ENCODE data around the gene ULK1.
"Not testable (repeated sequence)": the region's sequence is repeated elsewhere in the genome, so short reads cannot be mapped to it uniquely, and the experiment has no call there.

The ULK1 gene

GRCh38 chr12:131862084-131862441, 32.4 kb upstream of the ULK1 start:
- no peak for DNase-seq

DNA sequence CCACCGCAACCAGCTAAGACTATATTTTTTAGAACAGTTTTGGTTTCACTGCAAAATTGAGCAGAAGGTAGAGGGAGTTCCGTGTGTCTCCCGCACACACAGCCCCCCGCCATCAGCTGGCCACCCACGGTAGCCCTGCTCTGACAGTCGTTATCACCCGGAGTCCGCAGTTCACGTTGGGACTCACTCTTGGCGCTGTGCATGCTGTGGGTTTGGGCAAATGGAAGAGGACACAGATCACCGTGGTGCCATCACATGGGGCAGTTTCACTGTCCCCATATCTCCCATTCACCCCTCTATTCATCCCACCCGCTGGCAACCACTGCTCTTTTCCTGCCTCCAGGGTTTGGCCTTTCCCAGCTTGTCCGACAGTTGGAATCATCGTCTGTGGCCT, 31.8 kb upstream of the ULK1 start:
- DNase-seq, result no peak

GRCh38 chr12:131862994-131863710, 31.3 kb upstream of the ULK1 start:
- DNase-seq, result no peak

DNA sequence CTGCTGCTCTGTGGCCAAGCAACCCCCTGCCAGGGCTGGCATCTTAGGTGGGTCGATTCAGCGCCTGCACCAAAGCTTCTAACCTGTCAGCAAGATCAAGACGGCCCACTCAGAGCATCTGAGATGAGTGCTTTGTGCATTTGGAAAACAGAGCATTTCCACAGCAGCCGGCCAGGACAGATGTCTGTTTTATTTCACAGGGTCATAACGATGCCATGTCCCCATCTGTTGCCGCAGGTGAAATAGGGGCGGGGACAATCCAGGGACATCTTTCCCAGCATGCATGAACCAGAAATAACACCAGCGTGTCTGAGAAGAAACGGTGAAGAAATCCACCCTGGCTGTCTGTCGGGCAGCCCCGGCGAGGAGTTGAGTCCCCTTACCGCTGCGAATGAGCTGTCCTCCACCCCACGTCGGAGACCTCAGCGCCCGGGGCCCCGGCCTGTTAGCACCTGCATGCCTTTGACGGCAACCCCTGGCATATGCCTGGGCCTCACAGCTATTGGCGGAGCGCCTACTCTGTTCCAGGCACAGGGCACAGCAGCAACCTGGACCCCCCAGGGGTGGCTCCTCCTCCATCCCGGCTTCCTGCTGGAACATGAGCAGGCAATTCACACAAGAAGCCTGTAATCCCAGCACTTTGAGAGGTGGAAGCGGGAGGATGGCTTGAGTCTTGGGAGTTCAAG, 30.6 kb upstream of the ULK1 start:
- no peak for DNase-seq

- no peak for DNase-seq
These were observed 30.0 kb upstream of the ULK1 start for GRCh38 chr12:131864469-131864868.

- no peak for DNase-seq
These were observed 29.1 kb upstream of the ULK1 start for GRCh38 chr12:131865180-131865875.

DNA sequence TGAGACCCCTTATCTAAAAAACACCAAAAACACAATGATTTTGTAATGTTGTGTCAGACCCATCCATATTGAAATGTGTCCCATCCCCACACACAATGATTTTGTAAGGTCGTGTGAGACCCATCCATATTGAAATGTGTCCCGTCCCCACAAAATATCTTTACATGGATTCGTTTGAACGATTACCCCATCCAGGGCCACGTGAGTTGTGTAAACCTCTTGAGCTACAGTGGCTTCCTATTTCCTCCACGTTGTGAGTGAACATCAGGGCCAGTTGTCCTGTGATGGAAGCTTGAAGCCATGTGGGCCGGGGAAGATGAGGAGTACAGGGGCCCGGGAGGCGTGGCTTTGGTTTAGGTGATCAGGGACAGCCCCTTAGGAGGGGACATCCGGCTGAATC, 27.0 kb upstream of the ULK1 start:
- DNase-seq, result no peak

- no peak for DNase-seq
These were observed 26.3 kb upstream of the ULK1 start for GRCh38 chr12:131867891-131868675.

- no peak for DNase-seq
These were observed 24.5 kb upstream of the ULK1 start for GRCh38 chr12:131869871-131870418.

DNA sequence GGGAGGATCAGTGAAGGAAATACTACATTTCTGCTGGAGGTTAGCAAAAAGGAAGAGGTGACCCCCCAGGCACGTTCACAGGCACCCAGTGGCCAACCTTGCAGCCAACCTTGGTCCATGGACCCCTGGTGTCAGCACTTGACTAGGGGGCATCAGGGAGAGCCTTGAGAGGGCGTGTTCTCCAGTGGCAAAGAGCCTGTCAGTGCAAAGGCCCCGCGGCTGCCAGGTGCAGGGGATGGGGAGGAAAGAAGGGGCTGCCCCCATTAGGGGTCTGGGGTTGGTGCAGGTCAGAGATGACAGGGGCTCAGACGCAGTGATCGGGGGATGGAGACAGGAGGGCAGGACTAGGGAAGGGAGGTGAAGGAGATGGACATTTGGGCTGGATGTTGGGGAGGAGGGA, 22.7 kb upstream of the ULK1 start:
- DNase-seq, result no peak

DNA sequence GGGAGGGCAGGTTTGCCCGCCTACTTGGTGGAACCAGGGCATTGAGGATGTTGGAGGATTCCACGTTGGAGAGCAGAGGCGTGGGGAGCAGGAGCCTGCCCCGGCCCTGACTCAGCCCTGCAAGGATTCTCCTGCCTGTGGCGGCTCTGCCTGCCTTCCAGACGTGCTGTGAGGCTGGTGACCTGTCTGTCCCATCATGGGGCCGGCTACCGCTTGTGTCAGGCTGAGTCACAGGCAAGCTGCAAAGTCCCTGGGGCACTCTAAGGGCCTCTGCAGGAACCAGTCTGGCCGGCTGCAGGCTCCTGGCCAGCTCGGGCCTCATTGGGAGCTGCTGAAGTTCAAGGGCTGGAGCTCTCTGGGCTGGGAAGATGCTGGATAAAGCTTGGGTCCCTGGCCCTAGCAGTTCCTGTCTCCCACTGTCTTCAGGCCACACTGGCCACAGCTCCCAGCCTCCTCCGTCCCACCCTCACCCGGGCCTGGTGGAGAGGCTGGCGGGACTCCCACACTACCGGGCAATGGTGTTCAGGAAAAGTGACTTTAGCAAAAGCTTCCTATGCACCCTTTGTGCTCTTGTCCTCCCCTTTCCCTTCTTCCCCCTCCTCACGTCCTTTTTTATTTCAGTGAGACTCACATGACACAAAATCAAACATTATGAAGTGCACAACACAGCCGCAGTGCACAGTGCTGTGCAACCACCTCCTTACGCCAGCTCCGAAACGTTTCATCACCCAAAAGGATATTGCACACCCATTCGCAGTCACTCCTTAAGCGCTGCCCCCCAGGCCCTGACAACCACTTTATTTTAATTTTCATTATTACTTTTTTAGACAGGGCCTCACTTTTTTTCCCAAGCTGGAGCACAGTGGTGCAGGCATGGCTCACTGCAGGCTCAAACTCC, 22.0 kb upstream of the ULK1 start:
- DNase-seq, result no peak

DNA sequence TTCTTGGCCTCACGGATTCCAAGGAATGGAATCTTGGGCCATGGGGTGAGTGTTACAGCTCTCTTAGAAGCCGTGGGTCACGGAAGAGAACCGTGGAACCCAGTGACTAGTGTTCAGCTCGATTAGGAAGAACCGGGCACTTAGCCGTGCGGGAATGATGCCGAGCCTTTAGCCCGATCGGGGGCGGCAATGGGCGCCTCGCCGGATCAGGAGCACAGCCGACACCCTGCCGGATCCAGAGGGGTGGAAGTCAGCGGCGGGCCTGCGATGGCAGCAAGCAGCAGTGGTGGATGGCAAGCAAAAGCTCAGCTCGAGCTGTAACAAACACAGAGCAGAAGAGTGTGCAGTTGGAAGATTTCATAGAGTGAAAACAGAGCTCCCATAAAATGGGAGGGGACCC, 21.1 kb upstream of the ULK1 start:
- no peak for DNase-seq

DNA sequence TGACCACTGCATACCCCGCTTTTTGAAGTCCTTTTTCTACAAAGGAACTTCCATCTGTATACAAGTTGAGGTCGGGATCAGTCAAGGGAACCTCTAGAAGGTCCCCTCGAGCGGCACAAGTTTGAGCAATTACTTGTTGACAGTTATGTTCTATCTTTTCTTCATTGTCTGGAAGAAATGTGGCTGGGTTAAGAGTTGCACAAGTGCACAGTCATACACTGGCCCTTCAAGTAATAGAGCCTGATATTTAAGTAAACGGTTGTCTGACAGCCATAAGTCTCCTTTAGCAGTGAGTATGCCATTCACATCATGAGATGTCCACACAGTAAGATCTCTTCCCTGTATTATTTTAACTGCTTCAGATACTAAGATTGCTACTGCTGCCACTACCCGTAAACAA, 19.4 kb upstream of the ULK1 start:
- DNase-seq, result not testable (repeated sequence)

DNA sequence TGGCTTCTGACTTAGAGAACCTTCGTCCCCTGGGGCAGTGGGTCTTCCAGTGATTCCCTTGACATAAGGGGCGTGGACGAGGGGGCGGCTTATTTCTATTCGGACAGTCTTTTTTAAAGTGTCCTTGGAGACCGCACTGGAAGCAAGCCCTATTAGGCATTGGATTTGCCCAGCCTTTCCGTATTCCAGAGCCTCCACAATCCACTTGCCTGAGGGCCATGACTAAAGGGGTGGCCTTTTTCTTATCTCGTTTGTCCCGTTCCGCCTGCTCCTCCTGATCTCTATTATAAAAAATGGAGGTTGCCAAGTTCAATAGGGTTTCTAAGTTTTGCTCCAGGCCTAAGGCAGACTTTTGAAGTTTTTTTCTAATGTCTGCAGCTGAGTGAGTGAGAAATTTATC, 17.2 kb upstream of the ULK1 start:
- DNase-seq, result not testable (repeated sequence)

GRCh38 chr12:131878436-131878835, 16.0 kb upstream of the ULK1 start:
- not testable (repeated sequence) for DNase-seq

GRCh38 chr12:131882804-131883520, 11.5 kb upstream of the ULK1 start:
- DNase-seq, result no peak

GRCh38 chr12:131883521-131883900, 10.9 kb upstream of the ULK1 start:
- no peak for DNase-seq

DNA sequence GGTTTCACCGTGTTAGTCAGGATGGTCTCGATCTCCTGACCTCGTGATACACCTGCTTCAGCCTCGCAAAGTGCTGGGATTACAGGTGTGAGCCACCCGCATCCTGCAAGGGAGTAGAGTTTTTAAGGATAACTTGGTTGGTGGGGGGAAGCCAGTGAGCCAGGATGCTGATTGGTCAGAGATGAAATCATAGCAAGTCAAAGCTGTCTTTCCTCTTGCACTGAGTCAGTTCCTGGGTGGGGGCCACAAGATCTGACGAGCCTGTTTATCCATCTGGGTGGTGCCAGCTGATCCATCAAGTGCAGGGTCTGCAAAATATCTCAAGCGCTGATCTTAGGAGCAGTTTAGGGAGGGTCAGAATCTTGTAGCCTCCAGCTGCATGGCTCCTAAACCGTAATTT, 9.3 kb upstream of the ULK1 start:
- DNase-seq, result not testable (repeated sequence)

DNA sequence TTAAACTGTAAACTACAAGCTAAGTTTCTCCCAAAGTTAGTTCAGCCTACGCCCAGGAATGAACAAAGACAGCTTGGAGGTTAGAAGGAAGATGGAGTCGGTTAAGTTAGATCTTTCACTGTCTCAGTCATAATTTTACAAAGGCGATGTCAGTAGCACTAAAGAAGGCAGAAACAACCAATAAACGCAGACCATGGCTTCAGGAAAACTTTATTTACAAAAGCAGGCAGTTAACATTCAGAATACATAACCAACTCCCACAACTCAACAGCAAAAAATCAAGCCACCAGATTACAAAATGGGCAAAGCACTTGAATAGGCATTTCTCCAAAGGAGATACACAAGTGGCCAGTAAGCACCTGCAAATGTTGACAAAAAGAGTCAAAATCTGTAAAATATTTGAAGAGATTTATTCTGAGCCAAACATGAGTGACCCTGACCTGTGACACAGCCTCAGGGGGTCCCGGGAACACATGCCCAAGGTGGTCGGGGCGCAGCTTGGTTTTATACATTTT, 8.8 kb upstream of the ULK1 start:
- no peak for DNase-seq

DNA sequence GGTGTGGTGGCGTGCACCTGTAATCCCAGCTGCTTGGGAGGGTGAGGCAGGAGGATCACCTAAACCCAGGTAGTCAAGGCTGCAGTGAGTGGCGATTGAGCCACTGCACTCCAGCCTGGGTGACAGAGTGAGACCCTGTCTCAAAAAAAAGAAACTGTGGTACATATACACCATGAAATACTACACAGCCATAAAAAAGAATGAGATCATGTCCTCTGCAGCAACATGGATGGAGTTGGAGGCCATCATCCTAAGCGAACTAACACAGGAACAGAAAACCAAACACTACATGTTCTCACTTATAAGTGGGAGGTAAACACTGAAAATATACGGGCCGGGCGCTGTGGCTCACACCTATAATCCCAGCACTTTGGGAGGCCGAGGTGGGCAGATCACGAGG, 2.7 kb upstream of the ULK1 start:
- DNase-seq, result not testable (repeated sequence)

Measured in left hindlimb (tissue), 1 donor.